ENCODE results near the gene FGFBP2.

The FGFBP2 gene

DNA sequence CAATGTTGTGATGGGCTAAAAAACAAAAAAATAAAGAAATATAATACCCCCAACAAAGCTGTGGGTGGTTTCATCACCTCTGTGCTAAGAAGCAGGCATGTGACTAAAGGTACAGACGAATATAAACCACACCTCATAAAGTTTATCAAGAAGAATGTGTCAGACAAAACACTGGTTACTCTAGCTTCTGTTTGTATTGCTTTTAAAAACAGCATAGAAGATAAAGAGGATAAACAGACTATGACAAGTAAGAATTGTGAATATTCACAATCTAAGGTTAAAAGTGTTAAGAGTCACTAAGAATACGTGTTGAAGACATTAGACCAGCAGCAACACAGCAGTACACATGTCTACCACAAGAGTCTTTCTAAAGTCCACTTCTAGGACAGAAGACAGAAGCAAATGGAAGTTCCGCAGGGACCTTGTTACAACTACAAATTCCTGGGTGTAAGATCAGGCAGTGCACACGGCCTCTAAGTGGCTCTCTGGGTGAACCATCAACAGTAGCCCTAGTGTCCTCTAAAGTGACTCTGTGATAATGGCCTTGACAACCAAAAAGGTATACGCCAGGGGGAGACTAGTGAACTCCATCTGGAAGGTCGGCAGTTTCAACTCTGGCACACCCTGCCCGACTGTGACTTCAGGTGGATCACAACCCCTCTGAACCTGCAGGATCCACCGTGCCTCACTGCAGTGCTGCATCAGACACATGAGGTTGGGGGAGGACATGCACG lies 8.3 kb upstream of the FGFBP2 start:
- Histone ChIP-seq H3K36me3 (ENCODE audit: control insufficient read depth, insufficient read depth, low read length) (no peaks in the 10 kb centered on the region), H3K27ac (ENCODE audit: insufficient read depth, low read length, poor library complexity, severe bottlenecking) (no peak overlapping the region), H3K4me1 (ENCODE audit: control insufficient read depth, insufficient read depth, low read length, poor library complexity, severe bottlenecking) (no peaks in the 10 kb centered on the region), H3K27me3 (replicated peaks; ENCODE audit: control insufficient read depth, insufficient read depth, low read length, poor library complexity, severe bottlenecking) (no peaks in the 10 kb centered on the region), H3K9me3 (ENCODE audit: control insufficient read depth, low read length) (no peaks in the 10 kb centered on the region), H3K4me3 (ENCODE audit: insufficient read depth, low read depth, low read length, poor library complexity, severe bottlenecking) (no peak overlapping the region)
- no peak for DNase-seq

DNA sequence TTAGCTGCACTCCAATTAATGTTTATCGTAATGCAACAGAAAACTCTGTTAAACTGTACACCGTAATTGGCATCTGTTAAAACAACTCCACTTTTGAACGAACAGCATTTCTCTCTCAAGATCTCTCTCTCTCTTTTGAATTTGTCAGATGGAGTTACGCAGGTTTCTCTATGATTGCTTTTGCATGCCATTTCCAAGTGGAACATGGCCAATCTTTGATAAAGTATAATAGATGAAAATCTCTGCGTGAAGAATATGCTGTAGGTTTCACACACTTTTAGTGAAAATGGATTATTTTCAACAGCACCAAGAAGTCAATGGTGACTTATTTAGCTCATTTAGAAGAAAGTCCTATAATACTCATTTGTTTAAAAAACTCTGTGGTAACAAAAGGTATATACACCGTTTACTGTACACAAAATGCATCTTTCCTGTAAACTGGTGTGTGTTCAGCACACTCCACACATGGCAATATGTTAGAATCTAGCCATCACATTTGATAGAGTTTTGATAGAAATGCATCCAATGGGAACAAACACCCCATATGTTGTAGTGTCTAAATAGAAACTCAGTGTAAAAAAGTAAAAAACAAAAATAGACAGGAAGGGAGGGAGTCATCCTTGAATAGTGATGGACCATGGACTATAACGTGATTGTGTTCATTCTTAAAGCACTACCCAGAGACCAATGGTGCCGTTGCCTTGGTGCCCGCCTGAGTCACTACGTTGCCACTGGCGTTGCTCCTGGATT lies 5.8 kb upstream of the FGFBP2 start:
- DNase-seq: no peak
- H3K27me3 ChIP-seq (replicated peaks; ENCODE audit: control insufficient read depth, insufficient read depth, low read length, poor library complexity, severe bottlenecking): no peaks in the 10 kb centered on the region
- H3K4me3 ChIP-seq (ENCODE audit: insufficient read depth, low read depth, low read length, poor library complexity, severe bottlenecking): no peak overlapping the region
- no peaks in the 10 kb centered on the region for H3K9me3 ChIP-seq (ENCODE audit: control insufficient read depth, low read length)
- no peaks in the 10 kb centered on the region for H3K4me1 ChIP-seq (ENCODE audit: control insufficient read depth, insufficient read depth, low read length, poor library complexity, severe bottlenecking)
- no peaks in the 10 kb centered on the region for H3K36me3 ChIP-seq (ENCODE audit: control insufficient read depth, insufficient read depth, low read length)
- no peak overlapping the region for H3K27ac ChIP-seq (ENCODE audit: insufficient read depth, low read length, poor library complexity, severe bottlenecking)

DNA sequence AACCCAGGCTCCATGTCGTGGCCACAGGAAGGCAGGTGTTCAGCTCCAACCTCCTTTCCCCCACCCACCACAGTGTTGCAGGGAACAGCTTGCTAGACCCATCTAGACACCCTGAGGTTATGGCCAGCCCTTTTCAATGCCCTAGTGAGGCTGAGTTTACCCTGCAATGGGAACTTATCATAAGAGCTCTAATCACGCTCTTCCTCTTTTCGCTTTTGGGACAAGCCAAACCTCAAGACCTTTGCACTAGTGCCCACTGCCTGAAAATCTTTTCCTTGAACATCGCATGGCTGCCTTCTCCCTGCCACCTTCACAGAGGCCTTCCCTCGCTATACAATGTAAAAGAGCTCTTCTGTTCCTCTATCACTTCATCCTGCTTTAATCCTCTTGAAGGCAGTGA lies 2.4 kb upstream of the FGFBP2 start:
- no peaks in the 10 kb centered on the region for H3K4me1 ChIP-seq (ENCODE audit: control insufficient read depth, insufficient read depth, low read length, poor library complexity, severe bottlenecking)
- DNase-seq: no peak
- H3K9me3 ChIP-seq (ENCODE audit: control insufficient read depth, low read length): no peaks in the 10 kb centered on the region
- no peak overlapping the region for H3K4me3 ChIP-seq (ENCODE audit: insufficient read depth, low read depth, low read length, poor library complexity, severe bottlenecking)
- peaks cover 3% of the 10 kb centered on the region for H3K27me3 ChIP-seq (replicated peaks; ENCODE audit: control insufficient read depth, insufficient read depth, low read length, poor library complexity, severe bottlenecking)
- no peak overlapping the region for H3K27ac ChIP-seq (ENCODE audit: insufficient read depth, low read length, poor library complexity, severe bottlenecking)
- H3K36me3 ChIP-seq (ENCODE audit: control insufficient read depth, insufficient read depth, low read length): no peaks in the 10 kb centered on the region

DNA sequence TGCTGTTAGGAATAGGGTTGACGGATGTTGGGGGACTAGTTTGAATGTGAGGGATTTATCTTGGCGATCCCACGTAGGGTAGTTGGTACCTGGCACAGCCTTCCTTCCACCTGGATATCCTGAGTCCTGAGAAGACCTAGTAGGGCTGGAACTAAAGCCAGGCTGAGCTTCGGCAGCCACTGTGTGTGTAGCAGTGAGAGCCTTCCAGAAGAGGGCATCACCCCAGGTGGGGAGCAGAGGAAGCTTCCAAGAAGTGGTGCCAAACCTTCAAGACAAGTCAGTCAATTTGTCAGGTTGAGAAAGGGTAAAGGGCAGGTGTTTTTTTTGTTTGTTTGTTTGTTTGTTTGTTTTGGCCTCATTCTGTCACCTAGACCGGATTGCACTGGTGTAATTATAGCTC lies 1.2 kb upstream of the FGFBP2 start:
- H3K27me3 ChIP-seq (replicated peaks; ENCODE audit: control insufficient read depth, insufficient read depth, low read length, poor library complexity, severe bottlenecking): peaks cover 3% of the 10 kb centered on the region
- H3K4me1 ChIP-seq (ENCODE audit: control insufficient read depth, insufficient read depth, low read length, poor library complexity, severe bottlenecking): no peaks in the 10 kb centered on the region
- DNase-seq: no peak
- no peak overlapping the region for H3K4me3 ChIP-seq (ENCODE audit: insufficient read depth, low read depth, low read length, poor library complexity, severe bottlenecking)
- no peak overlapping the region for H3K27ac ChIP-seq (ENCODE audit: insufficient read depth, low read length, poor library complexity, severe bottlenecking)
- no peaks in the 10 kb centered on the region for H3K36me3 ChIP-seq (ENCODE audit: control insufficient read depth, insufficient read depth, low read length)
- no peaks in the 10 kb centered on the region for H3K9me3 ChIP-seq (ENCODE audit: control insufficient read depth, low read length)

DNA sequence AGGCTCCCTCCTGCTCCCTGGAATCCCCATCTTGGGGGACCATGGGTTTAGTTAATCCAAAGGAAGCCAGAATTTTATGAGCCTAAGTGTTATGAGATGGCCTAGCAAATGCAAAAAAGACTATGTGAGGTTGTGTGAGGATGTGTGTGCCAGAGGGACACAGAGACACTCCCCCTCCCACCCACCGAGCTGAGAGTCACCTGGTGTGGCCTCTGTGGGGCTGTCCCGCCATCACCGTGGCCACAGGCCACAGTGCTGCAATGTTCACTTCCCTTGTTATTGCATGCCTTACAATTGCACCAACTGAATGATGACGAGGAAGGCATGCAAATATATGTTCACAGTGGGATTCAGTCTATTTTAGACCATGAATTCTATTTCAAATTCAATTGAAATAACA lies 601 bp upstream of the FGFBP2 start:
- Histone ChIP-seq H3K9me3 (ENCODE audit: control insufficient read depth, low read length) (no peaks in the 10 kb centered on the region), H3K4me1 (ENCODE audit: control insufficient read depth, insufficient read depth, low read length, poor library complexity, severe bottlenecking) (no peaks in the 10 kb centered on the region), H3K4me3 (ENCODE audit: insufficient read depth, low read depth, low read length, poor library complexity, severe bottlenecking) (no peak overlapping the region), H3K27me3 (replicated peaks; ENCODE audit: control insufficient read depth, insufficient read depth, low read length, poor library complexity, severe bottlenecking) (peaks cover 3% of the 10 kb centered on the region), H3K36me3 (ENCODE audit: control insufficient read depth, insufficient read depth, low read length) (no peaks in the 10 kb centered on the region), H3K27ac (ENCODE audit: insufficient read depth, low read length, poor library complexity, severe bottlenecking) (no peak overlapping the region)
- no peak for DNase-seq

DNA sequence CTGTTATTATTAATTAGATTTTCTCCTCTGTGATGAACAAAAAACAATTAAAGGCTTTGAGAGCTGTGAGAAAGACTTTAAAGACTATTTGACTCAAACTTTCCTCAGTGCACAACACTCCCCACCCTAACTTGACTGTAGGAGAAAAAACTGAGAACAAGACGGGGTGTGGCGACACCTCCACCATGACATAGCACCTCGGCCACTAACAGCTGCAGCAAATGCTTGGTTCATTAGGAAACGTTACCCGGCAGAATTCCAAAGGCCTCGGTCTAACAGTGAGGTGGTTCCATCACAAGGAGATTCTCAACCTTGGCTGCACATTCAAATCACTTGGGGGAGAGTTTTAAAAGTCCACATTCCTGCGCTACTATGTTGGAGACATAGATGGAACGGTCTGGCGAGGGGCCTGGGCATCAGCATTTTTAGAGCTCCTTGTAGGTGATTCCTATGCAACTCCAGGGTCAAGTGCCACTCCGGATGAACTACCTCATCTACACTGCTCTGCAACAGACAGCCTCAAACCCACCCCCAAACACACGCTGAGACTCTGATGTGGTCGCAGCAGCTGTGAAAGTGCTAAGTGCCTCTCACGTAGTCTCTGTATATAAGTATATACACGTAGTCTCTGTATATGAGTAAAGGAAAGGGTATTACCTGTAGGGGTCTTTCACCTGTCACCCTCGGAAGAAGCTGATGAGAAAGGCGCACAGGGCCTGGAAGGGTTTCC lies 1.0 kb downstream of the FGFBP2 start:
- H3K4me1 ChIP-seq (ENCODE audit: control insufficient read depth, insufficient read depth, low read length, poor library complexity, severe bottlenecking): no peaks in the 10 kb centered on the region
- H3K36me3 ChIP-seq (ENCODE audit: control insufficient read depth, insufficient read depth, low read length): no peaks in the 10 kb centered on the region
- DNase-seq: no peak
- peaks cover 3% of the 10 kb centered on the region for H3K27me3 ChIP-seq (replicated peaks; ENCODE audit: control insufficient read depth, insufficient read depth, low read length, poor library complexity, severe bottlenecking)
- no peak overlapping the region for H3K27ac ChIP-seq (ENCODE audit: insufficient read depth, low read length, poor library complexity, severe bottlenecking)
- no peaks in the 10 kb centered on the region for H3K9me3 ChIP-seq (ENCODE audit: control insufficient read depth, low read length)
- no peak overlapping the region for H3K4me3 ChIP-seq (ENCODE audit: insufficient read depth, low read depth, low read length, poor library complexity, severe bottlenecking)

DNA sequence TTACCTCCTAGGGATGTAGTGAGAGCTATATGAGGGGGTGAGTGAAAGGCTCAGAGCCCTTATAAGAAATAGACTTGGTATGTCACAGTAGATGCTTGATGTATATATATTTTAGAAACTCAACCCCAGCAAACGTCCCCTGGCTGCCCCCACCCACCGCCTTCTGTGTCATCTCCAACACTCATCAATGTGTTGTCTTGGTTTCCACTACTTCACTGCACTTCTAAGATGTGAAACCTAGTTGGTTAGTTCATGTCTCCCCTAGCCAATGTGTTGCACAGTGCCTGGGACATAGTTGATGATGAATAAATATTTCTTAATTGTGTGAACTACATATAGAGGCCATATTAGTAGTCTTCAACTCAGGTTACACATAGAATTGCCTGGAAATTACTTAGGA lies 4.4 kb downstream of the FGFBP2 start:
- no peaks in the 10 kb centered on the region for H3K9me3 ChIP-seq (ENCODE audit: control insufficient read depth, low read length)
- peaks cover 3% of the 10 kb centered on the region for H3K27me3 ChIP-seq (replicated peaks; ENCODE audit: control insufficient read depth, insufficient read depth, low read length, poor library complexity, severe bottlenecking)
- no peak overlapping the region for H3K27ac ChIP-seq (ENCODE audit: insufficient read depth, low read length, poor library complexity, severe bottlenecking)
- no peak overlapping the region for H3K4me3 ChIP-seq (ENCODE audit: insufficient read depth, low read depth, low read length, poor library complexity, severe bottlenecking)
- DNase-seq: no peak
- H3K4me1 ChIP-seq (ENCODE audit: control insufficient read depth, insufficient read depth, low read length, poor library complexity, severe bottlenecking): no peaks in the 10 kb centered on the region
- no peaks in the 10 kb centered on the region for H3K36me3 ChIP-seq (ENCODE audit: control insufficient read depth, insufficient read depth, low read length)

DNA sequence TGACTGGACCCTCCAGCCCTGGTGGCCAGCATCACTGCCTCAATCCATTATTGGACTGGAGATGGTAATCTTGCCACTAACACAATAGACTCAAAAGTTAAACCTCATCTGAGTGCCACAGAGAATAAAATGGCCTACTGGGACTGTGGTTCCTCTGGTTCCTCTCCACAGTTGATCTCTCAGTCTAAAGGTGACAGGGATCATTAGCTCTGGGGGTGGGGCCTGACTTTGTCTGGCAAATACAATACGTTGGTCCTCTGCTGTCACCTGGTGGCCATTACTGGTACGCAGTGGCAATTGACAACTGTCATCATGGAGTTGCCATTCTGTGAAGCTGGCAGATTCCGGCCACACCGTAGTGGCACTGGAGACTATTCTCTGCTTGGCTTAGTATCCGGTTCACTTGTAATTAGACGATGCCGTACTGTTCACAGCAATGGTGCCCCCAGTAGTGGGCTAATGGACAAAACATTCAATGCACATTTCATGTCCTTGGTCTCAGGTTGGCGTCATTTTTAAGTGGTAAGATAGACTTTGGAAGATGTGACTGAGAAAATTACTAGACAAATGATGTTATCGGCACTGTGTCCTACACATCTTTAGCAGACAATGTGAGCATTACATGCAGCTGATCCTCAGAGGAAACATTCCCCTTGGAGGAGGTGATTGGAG lies 6.7 kb downstream of the FGFBP2 start:
- Histone ChIP-seq H3K27ac (ENCODE audit: insufficient read depth, low read length, poor library complexity, severe bottlenecking) (no peak overlapping the region), H3K4me3 (ENCODE audit: insufficient read depth, low read depth, low read length, poor library complexity, severe bottlenecking) (no peak overlapping the region), H3K36me3 (ENCODE audit: control insufficient read depth, insufficient read depth, low read length) (no peaks in the 10 kb centered on the region), H3K9me3 (ENCODE audit: control insufficient read depth, low read length) (no peaks in the 10 kb centered on the region), H3K4me1 (ENCODE audit: control insufficient read depth, insufficient read depth, low read length, poor library complexity, severe bottlenecking) (no peaks in the 10 kb centered on the region), H3K27me3 (replicated peaks; ENCODE audit: control insufficient read depth, insufficient read depth, low read length, poor library complexity, severe bottlenecking) (peaks cover 3% of the 10 kb centered on the region)
- peak; percentile 34 to 46 (median 36) for DNase-seq

DNA sequence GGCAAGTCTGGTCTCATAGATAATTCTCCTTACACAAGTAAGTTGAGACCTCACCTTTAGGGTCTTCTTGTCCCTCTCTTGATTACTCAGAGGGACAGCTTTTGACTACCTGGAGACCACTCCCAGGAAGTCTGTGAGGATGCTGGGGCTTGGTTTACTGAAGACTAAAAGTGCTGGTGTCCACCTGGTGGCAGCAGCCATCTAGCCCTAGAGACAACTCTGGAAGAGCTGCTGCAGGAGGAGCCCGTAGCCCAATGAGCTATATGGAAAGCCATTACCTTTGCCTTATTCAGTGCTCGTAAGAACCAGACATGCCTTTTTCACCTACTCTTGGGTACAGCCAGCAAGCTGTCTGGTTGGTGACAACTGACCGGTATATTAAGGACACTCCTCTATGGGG lies 7.3 kb downstream of the FGFBP2 start:
- Histone ChIP-seq H3K36me3 (ENCODE audit: control insufficient read depth, insufficient read depth, low read length) (no peaks in the 10 kb centered on the region), H3K27me3 (replicated peaks; ENCODE audit: control insufficient read depth, insufficient read depth, low read length, poor library complexity, severe bottlenecking) (peaks cover 3% of the 10 kb centered on the region), H3K4me3 (ENCODE audit: insufficient read depth, low read depth, low read length, poor library complexity, severe bottlenecking) (no peak overlapping the region), H3K9me3 (ENCODE audit: control insufficient read depth, low read length) (no peaks in the 10 kb centered on the region), H3K4me1 (ENCODE audit: control insufficient read depth, insufficient read depth, low read length, poor library complexity, severe bottlenecking) (no peaks in the 10 kb centered on the region), H3K27ac (ENCODE audit: insufficient read depth, low read length, poor library complexity, severe bottlenecking) (no peak overlapping the region)
- DNase-seq: no peak

Data from effector memory CD4-positive, alpha-beta T cell (primary cell).